Measurements from ENCODE around the gene STXBP6.
"Not testable (repeated sequence)": the region's sequence is repeated elsewhere in the genome, so short reads cannot be mapped to it uniquely, and the experiment has no call there.

STXBP6 gene

GRCh38 chr14:24849471-24849870 lies 200.5 kb downstream of the STXBP6 start:
- DNase-seq, result no peak

- DNase-seq, result no peak
Measured at GRCh38 chr14:24848102-24848790, 201.7 kb downstream of the STXBP6 start.

- DNase-seq, result no peak
Measured at GRCh38 chr14:24847568-24848095, 202.3 kb downstream of the STXBP6 start.

GRCh38 chr14:24846261-24846660 lies 203.7 kb downstream of the STXBP6 start:
- no peak for DNase-seq

GRCh38 chr14:24845851-24846250 lies 204.1 kb downstream of the STXBP6 start:
- DNase-seq, result no peak

GRCh38 chr14:24844011-24844410 lies 205.9 kb downstream of the STXBP6 start:
- DNase-seq, result no peak

GRCh38 chr14:24843494-24843893 lies 206.5 kb downstream of the STXBP6 start:
- DNase-seq, result no peak

GRCh38 chr14:24840204-24840893 lies 209.6 kb downstream of the STXBP6 start:
- DNase-seq, result no peak

GRCh38 chr14:24839617-24840203 lies 210.2 kb downstream of the STXBP6 start:
- DNase-seq, result no peak

- no peak for DNase-seq
Measured at GRCh38 chr14:24838945-24839616, 210.9 kb downstream of the STXBP6 start.

GRCh38 chr14:24837280-24838046 lies 212.5 kb downstream of the STXBP6 start:
- no peak for DNase-seq

GRCh38 chr14:24836324-24836723 lies 213.6 kb downstream of the STXBP6 start:
- not testable (repeated sequence) for DNase-seq

GRCh38 chr14:24834956-24835355 lies 215.0 kb downstream of the STXBP6 start:
- no peak for DNase-seq

GRCh38 chr14:24833385-24833784 lies 216.6 kb downstream of the STXBP6 start:
- DNase-seq, result no peak

GRCh38 chr14:24831677-24832076 lies 218.3 kb downstream of the STXBP6 start:
- DNase-seq, result no peak

- no peak for DNase-seq
Measured at GRCh38 chr14:24829862-24830261, 220.1 kb downstream of the STXBP6 start.

GRCh38 chr14:24828486-24828885 lies 221.5 kb downstream of the STXBP6 start:
- DNase-seq, result no peak

- no peak for DNase-seq
Measured at GRCh38 chr14:24826390-24826789, 223.6 kb downstream of the STXBP6 start.

GRCh38 chr14:24820616-24821015 lies 229.3 kb downstream of the STXBP6 start:
- DNase-seq, result no peak

- no peak for DNase-seq
Measured at GRCh38 chr14:24818823-24819341, 231.1 kb downstream of the STXBP6 start.

GRCh38 chr14:24818058-24818822 lies 231.7 kb downstream of the STXBP6 start:
- no peak for DNase-seq
